HepG2 (cell line): ENCODE results near the gene PDCD10. TPM values are rescaled to one million over a fixed set of nuclear protein-coding genes. Genes with fewer than 3 reads are reported as not detected.
A peak's percentile ranks its signal among the peaks of the same experiment; 100 is the strongest.

Experiments
- CBFB ChIP-seq: sonication (generic); formaldehyde crosslinking; IDR thresholded peaks from 2 replicates; pipeline ENCODE4 v1.4.0; 2020; ENCODE audit warnings: missing genetic modification reagents
- GTF3A ChIP-seq: sonication (generic); formaldehyde crosslinking; conservative IDR thresholded peaks from 2 replicates; pipeline ENCODE4 v1.4.0; 2020; ENCODE audit warnings: mild to moderate bottlenecking, missing genetic modification reagents
- KAT2B ChIP-seq: fragments of 150-350 bp; IDR thresholded peaks from 2 replicates; pipeline ENCODE4 v1.6.1; 2014; ENCODE audit warnings: low read depth, low read length, borderline replicate concordance
- MEF2D ChIP-seq: sonication (generic); formaldehyde crosslinking; IDR thresholded peaks from 2 replicates; pipeline ENCODE4 v1.5.1; 2020; ENCODE audit warnings: mild to moderate bottlenecking, missing genetic modification reagents
- NKX3-1 ChIP-seq: sonication (generic); formaldehyde crosslinking; IDR thresholded peaks from 2 replicates; pipeline ENCODE4 v1.5.0; 2020; ENCODE audit warnings: missing genetic modification reagents
- POLR2AphosphoS5 ChIP-seq: IDR thresholded peaks from 2 replicates; pipeline ENCODE4 v1.6.1; 2012; ENCODE audit warnings: low read depth, low read length
- SETDB1 ChIP-seq: sonication (generic); formaldehyde crosslinking; IDR thresholded peaks from 2 replicates; pipeline ENCODE4 v1.5.1; 2020; ENCODE audit warnings: missing genetic modification reagents, mild to moderate bottlenecking, borderline replicate concordance
- ZNF263 ChIP-seq: sonication (generic); formaldehyde crosslinking; IDR thresholded peaks from 2 replicates; pipeline ENCODE4 v1.4.0; 2020; ENCODE audit warnings: missing genetic modification reagents
- ZNF589 ChIP-seq: sonication (generic); formaldehyde crosslinking; conservative IDR thresholded peaks from 2 replicates; pipeline ENCODE4 v1.8.0; 2022; ENCODE audit warnings: mild to moderate bottlenecking, moderate library complexity, missing genetic modification reagents
- ZNF839 ChIP-seq: sonication (generic); formaldehyde crosslinking; IDR thresholded peaks from 2 replicates; pipeline ENCODE4 v1.4.0; 2020; ENCODE audit warnings: missing genetic modification reagents, mild to moderate bottlenecking, borderline replicate concordance
- ZNF891 ChIP-seq: sonication (generic); formaldehyde crosslinking; IDR thresholded peaks from 2 replicates; pipeline ENCODE4 v1.5.0; 2020; ENCODE audit warnings: mild to moderate bottlenecking, missing genetic modification reagents
- polyA plus RNA-seq, 8 experiments: library from polyadenylated mRNA; depleted of rRNA in 3 of 8; stranded (reverse) in 7 of 8; unstranded in 1 of 8; fragments of >200 nt; fragmentation: Illumina TruSeq in 4 of 8; extraction: Trizol in 4 of 8; gene quantifications; 2 replicates each; pipeline versions ENCODE4 v1.2.1 to v1.2.3, GENCODE V29; 2011 to 2016; ENCODE audit warnings: low read depth in 4 of 8, missing spikeins in 1 of 8, mixed read lengths in 1 of 8; ENCODE audit not compliant: insufficient read depth in 1 of 8
- total RNA-seq, 5 experiments: library from RNA; depleted of rRNA; stranded (reverse); fragments of >200 nt; fragmentation: Illumina TruSeq; extraction: Trizol; gene quantifications; 2 replicates each; pipeline ENCODE4 v1.2.3, GENCODE V29; 2016; ENCODE audit warnings: low read depth in 1 of 5
- TF ChIP-seq, protein P1 (sequence below): IDR thresholded peaks from 2 replicates; pipeline ENCODE4 v1.6.1; 2012; ENCODE audit warnings: inconsistent platforms
- TF ChIP-seq, protein P2 (sequence below): IDR thresholded peaks from 2 replicates; pipeline ENCODE4 v1.6.1; 2016; ENCODE audit warnings: control low read depth
- TF ChIP-seq, protein P3 (sequence below): IDR thresholded peaks from 2 replicates; pipeline ENCODE4 v1.6.1; 2016; ENCODE audit warnings: missing compliant biosample characterization, missing genetic modification reagents, borderline replicate concordance
- TF ChIP-seq, protein P4 (sequence below): sonication (generic); formaldehyde crosslinking; IDR thresholded peaks from 2 replicates; pipeline ENCODE4 v1.4.0; 2020; ENCODE audit warnings: missing genetic modification reagents
- TF ChIP-seq, protein P5 (sequence below): sonication (generic); formaldehyde crosslinking; IDR thresholded peaks from 2 replicates; pipeline ENCODE4 v1.9.0; 2022; ENCODE audit warnings: missing genetic modification reagents, mild to moderate bottlenecking, borderline replicate concordance
- TF ChIP-seq, protein P6 (sequence below): sonication (generic); formaldehyde crosslinking; IDR thresholded peaks from 2 replicates; pipeline ENCODE4 v1.8.1; 2023; ENCODE audit warnings: mild to moderate bottlenecking, inconsistent platforms, moderate library complexity, missing genetic modification reagents, borderline replicate concordance

Gene PDCD10
- total and polyA plus RNA-seq, 2 of the 13 experiments (the other 11 are each of a cell fraction or from before 2014, with no cell fraction given): 48.5 to 53.9 TPM

DNA sequence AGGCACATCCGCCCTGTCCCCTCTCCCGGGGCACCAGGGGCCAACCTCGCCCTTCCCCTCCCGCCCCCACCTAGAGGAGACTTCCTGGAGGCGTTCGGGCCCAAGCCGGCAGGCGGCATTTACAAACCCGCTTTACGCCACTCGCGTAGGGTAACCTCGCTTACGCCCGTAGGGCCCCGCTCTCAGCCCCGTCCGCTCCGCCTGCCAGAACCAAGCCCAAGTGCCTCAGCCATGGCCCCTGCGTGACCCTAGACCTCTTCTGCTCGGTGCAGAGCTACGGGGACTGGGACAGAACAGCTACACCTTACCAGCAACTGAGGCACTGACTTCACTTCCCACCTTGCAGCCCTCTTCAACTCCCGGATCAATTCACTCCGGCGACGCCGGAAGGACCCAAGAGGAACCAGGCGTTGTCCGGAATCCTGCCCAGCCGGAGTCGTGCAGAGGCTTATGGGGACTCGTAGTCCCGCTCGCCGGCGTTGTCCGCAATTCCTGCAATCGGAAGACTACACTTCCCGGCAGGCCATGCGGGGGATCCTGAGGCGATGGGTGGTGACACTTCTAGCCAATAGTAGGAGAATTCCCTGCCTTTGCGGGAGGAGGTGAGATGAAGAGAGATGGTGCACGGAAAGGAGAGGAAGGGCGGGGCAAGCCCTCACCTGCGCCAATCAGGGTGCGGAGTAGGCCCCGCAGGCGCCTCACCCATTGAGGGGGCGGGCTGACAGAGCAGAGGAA, at the start of gene PDCD10 (continued):
- TF ChIP-seq ZNF589 (peak; percentile 87; the same call in 1 of the 2 replicates), CBFB (CRISPR knock-in tag) (peak; percentile 54; the same call in 1 of the 2 replicates), ZNF891 (CRISPR knock-in tag) (peak; percentile 95), NKX3-1 (CRISPR knock-in tag) (no peak), ZNF263 (no peak), POLR2AphosphoS5 (peak; percentile 88), GTF3A (CRISPR knock-in tag) (no peak), SETDB1 (no peak), MEF2D (CRISPR knock-in tag) (peak; percentile 41; the same call in 1 of the 2 replicates), KAT2B (no peak), ZNF839 (CRISPR knock-in tag) (peak; percentile 46; the same call in 1 of the 2 replicates)
- TF ChIP-seq, protein P1, sequence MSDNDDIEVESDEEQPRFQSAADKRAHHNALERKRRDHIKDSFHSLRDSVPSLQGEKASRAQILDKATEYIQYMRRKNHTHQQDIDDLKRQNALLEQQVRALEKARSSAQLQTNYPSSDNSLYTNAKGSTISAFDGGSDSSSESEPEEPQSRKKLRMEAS: peak; percentile 52; the same call in 1 of the 2 replicates
- TF ChIP-seq, protein P2, sequence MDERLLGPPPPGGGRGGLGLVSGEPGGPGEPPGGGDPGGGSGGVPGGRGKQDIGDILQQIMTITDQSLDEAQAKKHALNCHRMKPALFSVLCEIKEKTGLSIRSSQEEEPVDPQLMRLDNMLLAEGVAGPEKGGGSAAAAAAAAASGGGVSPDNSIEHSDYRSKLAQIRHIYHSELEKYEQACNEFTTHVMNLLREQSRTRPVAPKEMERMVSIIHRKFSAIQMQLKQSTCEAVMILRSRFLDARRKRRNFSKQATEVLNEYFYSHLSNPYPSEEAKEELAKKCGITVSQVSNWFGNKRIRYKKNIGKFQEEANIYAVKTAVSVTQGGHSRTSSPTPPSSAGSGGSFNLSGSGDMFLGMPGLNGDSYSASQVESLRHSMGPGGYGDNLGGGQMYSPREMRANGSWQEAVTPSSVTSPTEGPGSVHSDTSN (CRISPR knock-in tag): no peak
- TF ChIP-seq, protein P3, sequence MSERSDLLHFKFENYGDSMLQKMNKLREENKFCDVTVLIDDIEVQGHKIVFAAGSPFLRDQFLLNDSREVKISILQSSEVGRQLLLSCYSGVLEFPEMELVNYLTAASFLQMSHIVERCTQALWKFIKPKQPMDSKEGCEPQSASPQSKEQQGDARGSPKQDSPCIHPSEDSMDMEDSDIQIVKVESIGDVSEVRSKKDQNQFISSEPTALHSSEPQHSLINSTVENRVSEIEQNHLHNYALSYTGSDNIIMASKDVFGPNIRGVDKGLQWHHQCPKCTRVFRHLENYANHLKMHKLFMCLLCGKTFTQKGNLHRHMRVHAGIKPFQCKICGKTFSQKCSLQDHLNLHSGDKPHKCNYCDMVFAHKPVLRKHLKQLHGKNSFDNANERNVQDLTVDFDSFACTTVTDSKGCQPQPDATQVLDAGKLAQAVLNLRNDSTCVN: peak; percentile 17; the same call in 1 of the 2 replicates
- TF ChIP-seq, protein P4, sequence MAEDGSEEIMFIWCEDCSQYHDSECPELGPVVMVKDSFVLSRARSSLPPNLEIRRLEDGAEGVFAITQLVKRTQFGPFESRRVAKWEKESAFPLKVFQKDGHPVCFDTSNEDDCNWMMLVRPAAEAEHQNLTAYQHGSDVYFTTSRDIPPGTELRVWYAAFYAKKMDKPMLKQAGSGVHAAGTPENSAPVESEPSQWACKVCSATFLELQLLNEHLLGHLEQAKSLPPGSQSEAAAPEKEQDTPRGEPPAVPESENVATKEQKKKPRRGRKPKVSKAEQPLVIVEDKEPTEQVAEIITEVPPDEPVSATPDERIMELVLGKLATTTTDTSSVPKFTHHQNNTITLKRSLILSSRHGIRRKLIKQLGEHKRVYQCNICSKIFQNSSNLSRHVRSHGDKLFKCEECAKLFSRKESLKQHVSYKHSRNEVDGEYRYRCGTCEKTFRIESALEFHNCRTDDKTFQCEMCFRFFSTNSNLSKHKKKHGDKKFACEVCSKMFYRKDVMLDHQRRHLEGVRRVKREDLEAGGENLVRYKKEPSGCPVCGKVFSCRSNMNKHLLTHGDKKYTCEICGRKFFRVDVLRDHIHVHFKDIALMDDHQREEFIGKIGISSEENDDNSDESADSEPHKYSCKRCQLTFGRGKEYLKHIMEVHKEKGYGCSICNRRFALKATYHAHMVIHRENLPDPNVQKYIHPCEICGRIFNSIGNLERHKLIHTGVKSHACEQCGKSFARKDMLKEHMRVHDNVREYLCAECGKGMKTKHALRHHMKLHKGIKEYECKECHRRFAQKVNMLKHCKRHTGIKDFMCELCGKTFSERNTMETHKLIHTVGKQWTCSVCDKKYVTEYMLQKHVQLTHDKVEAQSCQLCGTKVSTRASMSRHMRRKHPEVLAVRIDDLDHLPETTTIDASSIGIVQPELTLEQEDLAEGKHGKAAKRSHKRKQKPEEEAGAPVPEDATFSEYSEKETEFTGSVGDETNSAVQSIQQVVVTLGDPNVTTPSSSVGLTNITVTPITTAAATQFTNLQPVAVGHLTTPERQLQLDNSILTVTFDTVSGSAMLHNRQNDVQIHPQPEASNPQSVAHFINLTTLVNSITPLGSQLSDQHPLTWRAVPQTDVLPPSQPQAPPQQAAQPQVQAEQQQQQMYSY (CRISPR knock-in tag): no peak
- TF ChIP-seq, protein P5, sequence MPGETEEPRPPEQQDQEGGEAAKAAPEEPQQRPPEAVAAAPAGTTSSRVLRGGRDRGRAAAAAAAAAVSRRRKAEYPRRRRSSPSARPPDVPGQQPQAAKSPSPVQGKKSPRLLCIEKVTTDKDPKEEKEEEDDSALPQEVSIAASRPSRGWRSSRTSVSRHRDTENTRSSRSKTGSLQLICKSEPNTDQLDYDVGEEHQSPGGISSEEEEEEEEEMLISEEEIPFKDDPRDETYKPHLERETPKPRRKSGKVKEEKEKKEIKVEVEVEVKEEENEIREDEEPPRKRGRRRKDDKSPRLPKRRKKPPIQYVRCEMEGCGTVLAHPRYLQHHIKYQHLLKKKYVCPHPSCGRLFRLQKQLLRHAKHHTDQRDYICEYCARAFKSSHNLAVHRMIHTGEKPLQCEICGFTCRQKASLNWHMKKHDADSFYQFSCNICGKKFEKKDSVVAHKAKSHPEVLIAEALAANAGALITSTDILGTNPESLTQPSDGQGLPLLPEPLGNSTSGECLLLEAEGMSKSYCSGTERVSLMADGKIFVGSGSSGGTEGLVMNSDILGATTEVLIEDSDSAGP (CRISPR knock-in tag): peak; percentile 76; the same call in 1 of the 2 replicates
- TF ChIP-seq, protein P6, sequence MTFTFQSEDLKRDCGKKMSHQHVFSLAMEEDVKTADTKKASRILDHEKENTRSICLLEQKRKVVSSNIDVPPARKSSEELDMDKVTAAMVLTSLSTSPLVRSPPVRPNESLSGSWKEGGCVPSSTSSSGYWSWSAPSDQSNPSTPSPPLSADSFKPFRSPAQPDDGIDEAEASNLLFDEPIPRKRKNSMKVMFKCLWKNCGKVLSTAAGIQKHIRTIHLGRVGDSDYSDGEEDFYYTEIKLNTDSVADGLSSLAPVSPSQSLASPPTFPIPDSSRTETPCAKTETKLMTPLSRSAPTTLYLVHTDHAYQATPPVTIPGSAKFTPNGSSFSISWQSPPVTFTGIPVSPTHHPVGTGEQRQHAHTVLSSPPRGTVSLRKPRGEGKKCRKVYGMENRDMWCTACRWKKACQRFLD (CRISPR knock-in tag): no peak
